Ishikawa (cell line): ENCODE data around the gene NMRAL1.

Experiments
- CEBPB ChIP-seq: IDR thresholded peaks from 2 replicates; pipeline ENCODE4 v1.6.1; 2012
- CREB1 ChIP-seq: IDR thresholded peaks from 2 replicates; pipeline ENCODE4 v1.6.1; 2012; ENCODE audit warnings: low read depth
- EGR1 ChIP-seq: IDR thresholded peaks from 2 replicates; pipeline ENCODE4 v1.6.1; 2012
- EP300 ChIP-seq: IDR thresholded peaks from 2 replicates; pipeline ENCODE4 v1.6.1; 2012; ENCODE audit warnings: borderline replicate concordance
- FOXM1 ChIP-seq: IDR thresholded peaks from 2 replicates; pipeline ENCODE4 v1.6.1; 2012; ENCODE audit warnings: low read depth, borderline replicate concordance
- MAX ChIP-seq: IDR thresholded peaks from 2 replicates; pipeline ENCODE4 v1.6.1; 2012
- NFIC ChIP-seq: IDR thresholded peaks from 2 replicates; pipeline ENCODE4 v1.6.1; 2012
- RAD21 ChIP-seq: IDR thresholded peaks from 2 replicates; pipeline ENCODE4 v1.6.1; 2012; ENCODE audit warnings: low read depth
- REST ChIP-seq: IDR thresholded peaks from 2 replicates; pipeline ENCODE4 v1.6.1; 2012; ENCODE audit warnings: low read depth, mild to moderate bottlenecking
- TAF1 ChIP-seq: IDR thresholded peaks from 2 replicates; pipeline ENCODE4 v1.6.1; 2012; ENCODE audit warnings: low read depth, mild to moderate bottlenecking
- TCF12 ChIP-seq: IDR thresholded peaks from 2 replicates; pipeline ENCODE4 v1.6.1; 2012; ENCODE audit warnings: low read depth
- TEAD4 ChIP-seq: IDR thresholded peaks from 2 replicates; pipeline ENCODE4 v1.6.1; 2012
- USF1 ChIP-seq: IDR thresholded peaks from 2 replicates; pipeline ENCODE4 v1.6.1; 2012
- YY1 ChIP-seq: IDR thresholded peaks from 2 replicates; pipeline ENCODE4 v1.6.1; 2012; ENCODE audit warnings: low read depth
- ZBTB7A ChIP-seq: IDR thresholded peaks from 2 replicates; pipeline ENCODE4 v1.6.1; 2012; ENCODE audit warnings: low read depth

The NMRAL1 gene

GRCh38 chr16:4474192-4474961, at the start of gene NMRAL1:
TSS of gene NMRAL1 (minus strand) at chr16:4474625. CDS start at chr16:4474132, 493 bp downstream.
- TF ChIP-seq REST = no peak
- TF ChIP-seq MAX = peak; percentile 100
- TF ChIP-seq EGR1 = no peak
- TF ChIP-seq ZBTB7A = peak; percentile 45; the same call in 1 of the 2 replicates
- no peak for TF ChIP-seq RAD21
- no peak for TF ChIP-seq CREB1
- no peak for TF ChIP-seq EP300
- TF ChIP-seq USF1 = peak; percentile 90
- 0 out of 2 replicates have a peak, but pooled peaks have one; percentile 27 for TF ChIP-seq TCF12
- no peak for TF ChIP-seq CEBPB
- peak; percentile 47; the same call in 1 of the 2 replicates for TF ChIP-seq NFIC
- TF ChIP-seq YY1 = peak; percentile 61; the same call in 1 of the 2 replicates
- TF ChIP-seq TEAD4 = no peak
- TF ChIP-seq FOXM1 = no peak
- TF ChIP-seq TAF1 = peak; percentile 74

GRCh38 chr16:4523686-4524085, 49.3 kb upstream of the NMRAL1 start:
- TF ChIP-seq EP300 = no peak

- TF ChIP-seq YY1 = no peak
- no peak for TF ChIP-seq FOXM1
- no peak for TF ChIP-seq NFIC
Measured at GRCh38 chr16:4522051-4522581, 47.7 kb upstream of the NMRAL1 start.

GRCh38 chr16:4520913-4521312, 46.5 kb upstream of the NMRAL1 start:
- TF ChIP-seq TCF12 (no peak), ZBTB7A (no peak), CEBPB (no peak)

- peak; percentile 51; the same call in 1 of the 2 replicates for TF ChIP-seq NFIC
- no peak for TF ChIP-seq ZBTB7A
- TF ChIP-seq TCF12 = no peak
- TF ChIP-seq RAD21 = no peak
Measured at GRCh38 chr16:4519274-4520058, 45.0 kb upstream of the NMRAL1 start.

GRCh38 chr16:4517812-4518680, 43.6 kb upstream of the NMRAL1 start:
- TF ChIP-seq USF1 = no peak
- TF ChIP-seq RAD21 = peak; percentile 79
- no peak for TF ChIP-seq TAF1
- TF ChIP-seq REST = no peak
- TF ChIP-seq CEBPB = no peak
